IPS DF 6.9 (cell line): ENCODE results near the gene MUS81.

ENCODE experiments used
- DNase-seq: peaks from one replicate; pipeline ENCODE4 v3.0.0-alpha.2; 2013; ENCODE audit warnings: low read depth, low spot score
- H3K27ac ChIP-seq: one replicate; pipeline ENCODE4 v1.5.1; 2013; ENCODE audit warnings: low read length, control low read depth
- H3K27me3 ChIP-seq: 2 replicates; pipeline ENCODE4 v1.6.1; 2013; ENCODE audit warnings: mild to moderate bottlenecking, low read length; ENCODE audit not compliant: control insufficient read depth, insufficient read depth
- H3K36me3 ChIP-seq: 2 replicates; pipeline ENCODE4 v1.6.1; 2013; ENCODE audit warnings: low read length; ENCODE audit not compliant: control insufficient read depth, insufficient read depth
- H3K4me1 ChIP-seq: 2 replicates; pipeline ENCODE4 v1.6.1; 2013; ENCODE audit warnings: low read length; ENCODE audit not compliant: control insufficient read depth, insufficient read depth
- H3K4me3 ChIP-seq: 2 replicates; pipeline ENCODE4 v1.5.1; 2013; ENCODE audit warnings: mild to moderate bottlenecking, low read length
- H3K9me3 ChIP-seq: 2 replicates; pipeline ENCODE4 v1.6.1; 2013; ENCODE audit warnings: low read length, inconsistent platforms; ENCODE audit not compliant: control insufficient read depth, insufficient read depth
- WGBS: extraction: QIAGEN DNeasy Blood & Tissue Kit; methylation state at CpG from one replicate; pipeline ENCODE4 v1.1.7; 2013; ENCODE audit warnings: mixed read lengths, missing lambda C conversion rate; ENCODE audit not compliant: insufficient read length, insufficient coverage; 5-methylcytosine and 5-hydroxymethylcytosine counted together

Gene MUS81

GRCh38 chr11:65868907-65869306 is 8.7 kb downstream of the MUS81 start:
- Histone ChIP-seq H3K27me3 (no peaks in the 10 kb centered on the region), H3K36me3 (peaks cover 16% of the 10 kb centered on the region), H3K4me1 (no peaks in the 10 kb centered on the region), H3K9me3 (no peaks in the 10 kb centered on the region), H3K27ac (no peak overlapping the region), H3K4me3 (no peak overlapping the region)
- WGBS: no CpG with 5 or more reads among the region's 3 CpGs
- no peak for DNase-seq

DNA sequence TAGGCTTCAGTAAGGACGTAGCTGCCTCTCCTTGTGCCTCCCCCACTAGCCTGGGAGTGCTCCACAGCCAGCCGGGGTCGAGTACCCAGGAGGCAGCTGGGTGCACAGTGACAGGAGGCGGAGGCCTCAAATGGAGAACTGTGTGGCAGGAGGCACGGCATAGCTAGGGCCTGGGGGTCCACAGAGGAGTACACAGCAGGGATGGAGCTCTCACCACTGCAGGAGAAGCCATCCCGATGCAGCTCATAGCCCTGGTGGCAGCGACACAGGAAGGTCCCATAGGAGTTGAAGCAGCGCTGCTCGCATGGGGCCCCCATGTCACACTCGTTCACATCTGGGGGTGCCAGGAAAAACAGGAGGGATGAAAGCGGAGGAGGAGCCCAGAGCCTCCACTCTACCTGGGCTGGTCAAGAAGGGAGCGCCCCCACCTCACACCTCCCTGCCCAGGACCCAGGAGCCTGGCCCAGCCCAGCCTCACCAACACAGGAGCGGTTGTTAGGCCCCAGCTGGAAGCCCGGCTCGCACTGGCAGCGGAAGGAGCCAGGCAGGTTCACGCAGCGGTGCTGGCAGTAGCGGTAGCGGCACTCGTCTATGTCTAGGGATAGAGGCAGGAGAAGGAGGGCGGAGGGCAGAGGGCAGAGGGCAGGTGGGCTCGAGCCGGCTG is 9.5 kb downstream of the MUS81 start:
- H3K4me3 ChIP-seq: no peak overlapping the region
- no CpG with 5 or more reads among the region's 24 CpGs for WGBS
- peaks cover 10% of the 10 kb centered on the region; the same call in 1 of the 2 replicates for H3K36me3 ChIP-seq
- H3K4me1 ChIP-seq: no peaks in the 10 kb centered on the region
- no peak for DNase-seq
- H3K27ac ChIP-seq: no peak overlapping the region
- no peaks in the 10 kb centered on the region for H3K27me3 ChIP-seq
- no peaks in the 10 kb centered on the region for H3K9me3 ChIP-seq

- WGBS: no CpG with 5 or more reads among the region's 11 CpGs
- no peak overlapping the region for H3K27ac ChIP-seq
- H3K4me1 ChIP-seq: no peaks in the 10 kb centered on the region
- H3K36me3 ChIP-seq: peaks cover 6% of the 10 kb centered on the region; the same call in 1 of the 2 replicates
- H3K9me3 ChIP-seq: no peaks in the 10 kb centered on the region
- H3K27me3 ChIP-seq: no peaks in the 10 kb centered on the region
- H3K4me3 ChIP-seq: no peak overlapping the region
- DNase-seq: no peak
Observed at GRCh38 chr11:65870307-65870658, 10.1 kb downstream of the MUS81 start.

- Histone ChIP-seq H3K4me3 (no peak overlapping the region), H3K27me3 (no peaks in the 10 kb centered on the region), H3K4me1 (no peaks in the 10 kb centered on the region), H3K9me3 (no peaks in the 10 kb centered on the region), H3K27ac (no peak overlapping the region), H3K36me3 (no peaks in the 10 kb centered on the region)
- no CpG with 5 or more reads among the region's 24 CpGs for WGBS
- DNase-seq: no peak
Observed at GRCh38 chr11:65870706-65871681, 10.8 kb downstream of the MUS81 start.

- Histone ChIP-seq H3K9me3 (no peaks in the 10 kb centered on the region), H3K4me3 (peak overlapping the region; percentile 45; the same call in 1 of the 2 replicates), H3K36me3 (no peaks in the 10 kb centered on the region), H3K4me1 (no peaks in the 10 kb centered on the region), H3K27me3 (no peaks in the 10 kb centered on the region), H3K27ac (no peak overlapping the region)
- no peak for DNase-seq
- no CpG with 5 or more reads among the region's 26 CpGs for WGBS
Observed at GRCh38 chr11:65871811-65872548, 11.7 kb downstream of the MUS81 start.

DNA sequence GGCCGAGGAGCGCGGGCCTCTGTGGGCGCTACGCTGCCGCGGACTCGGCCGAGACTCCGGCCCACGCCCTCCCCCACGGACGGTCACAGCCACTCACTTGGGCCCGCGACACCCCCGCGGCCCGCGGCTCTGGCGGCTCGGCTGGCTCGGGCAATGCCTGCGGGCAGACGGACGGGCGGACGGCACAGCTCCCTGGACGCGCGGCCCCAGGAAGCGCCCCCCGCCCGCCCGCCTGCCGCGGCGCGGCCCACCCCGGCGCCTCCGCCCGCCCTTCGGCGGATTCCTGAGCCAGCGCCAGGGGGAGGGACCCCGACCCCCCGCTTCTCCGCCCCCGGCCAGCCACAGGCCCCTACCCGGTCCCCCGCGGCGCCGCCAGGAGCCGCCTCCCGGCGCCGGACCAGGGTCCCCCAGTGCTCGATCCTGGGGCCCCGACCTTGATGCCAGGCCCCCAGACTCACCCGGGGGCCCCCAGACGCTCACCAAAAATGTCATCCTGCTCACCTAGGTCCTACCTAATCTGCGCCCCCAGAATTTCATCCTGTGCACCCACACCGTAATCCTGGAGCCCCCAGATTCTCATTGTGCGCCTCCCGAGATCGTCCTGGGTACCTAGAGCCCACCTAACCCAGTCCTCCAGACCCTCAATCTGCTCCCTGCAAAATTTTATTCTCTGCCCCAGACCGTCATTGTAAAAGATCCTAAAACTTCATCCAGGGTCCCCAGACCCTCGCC is 12.5 kb downstream of the MUS81 start, which contains the start of gene EFEMP2:
Gene EFEMP2 (minus strand): TSS at position 215 of the 732 bp plus-strand sequence. CDS start 446 bp downstream, outside the sequence.
- no CpG with 5 or more reads among the region's 69 CpGs for whole genome bisulfite sequencing
- Histone ChIP-seq H3K36me3 (no peaks in the 10 kb centered on the region), H3K27ac (no peak within 1 kb of the TSS), H3K9me3 (no peaks in the 10 kb centered on the region), H3K27me3 (no peaks in the 10 kb centered on the region), H3K4me1 (no peaks in the 10 kb centered on the region), H3K4me3 (peak within 1 kb of the TSS; percentile 45; the same call in 1 of the 2 replicates)
- no peak for DNase-seq

GRCh38 chr11:65873318-65874156 is 13.3 kb downstream of the MUS81 start:
- H3K9me3 ChIP-seq: no peaks in the 10 kb centered on the region

DNA sequence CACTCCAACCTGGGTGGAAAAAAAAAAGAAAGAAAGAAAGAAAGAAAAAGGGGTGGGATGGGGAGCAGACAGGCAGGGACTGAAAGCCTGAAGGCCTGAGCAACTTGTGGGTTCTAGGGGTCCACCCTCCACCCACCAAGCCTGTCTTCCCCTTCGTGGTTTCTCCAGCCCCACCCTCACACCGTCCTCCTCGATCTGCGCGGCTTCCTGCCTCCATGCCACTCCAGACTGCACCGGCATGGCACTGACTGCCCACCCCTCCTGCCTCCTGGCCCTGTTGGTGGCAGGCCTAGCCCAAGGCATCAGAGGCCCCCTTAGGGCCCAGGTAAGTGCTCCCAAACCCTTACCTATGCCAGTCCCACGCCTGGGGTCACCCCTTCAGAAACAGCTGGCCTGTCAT is 19.4 kb downstream of the MUS81 start, which contains the start of gene CTSW:
Gene CTSW (plus strand): TSS at position 221 of the 400 bp plus-strand sequence. CDS start 18 bp downstream, at position 239.
- no peaks in the 10 kb centered on the region for H3K9me3 ChIP-seq
- no peak within 1 kb of the TSS for H3K27ac ChIP-seq
- peaks cover 18% of the 10 kb centered on the region for H3K36me3 ChIP-seq
- WGBS: no CpG with 5 or more reads among the region's 7 CpGs
- H3K4me1 ChIP-seq: peaks cover 3% of the 10 kb centered on the region; the same call in 1 of the 2 replicates
- no peaks in the 10 kb centered on the region for H3K27me3 ChIP-seq
- no peak within 1 kb of the TSS for H3K4me3 ChIP-seq
- DNase-seq: no peak

More at GRCh38 chr11:65873318-65874156, 13.3 kb downstream of the MUS81 start:
- no peak overlapping the region for H3K27ac ChIP-seq
- no peak for DNase-seq
- peak overlapping the region; percentile 45; the same call in 1 of the 2 replicates for H3K4me3 ChIP-seq
- no peaks in the 10 kb centered on the region for H3K36me3 ChIP-seq
- H3K27me3 ChIP-seq: no peaks in the 10 kb centered on the region
- no CpG with 5 or more reads among the region's 54 CpGs for WGBS
- no peaks in the 10 kb centered on the region; the same call in 1 of the 2 replicates for H3K4me1 ChIP-seq

GRCh38 chr11:65880027-65880426 is 19.8 kb downstream of the MUS81 start:
- DNase-seq: no peak
- Histone ChIP-seq H3K4me1 (peaks cover 3% of the 10 kb centered on the region; the same call in 1 of the 2 replicates), H3K27ac (no peak overlapping the region), H3K9me3 (no peaks in the 10 kb centered on the region), H3K4me3 (no peak overlapping the region), H3K27me3 (no peaks in the 10 kb centered on the region), H3K36me3 (peaks cover 18% of the 10 kb centered on the region)
- WGBS: no CpG with 5 or more reads among the region's 7 CpGs
